CMK (cell line): ENCODE data around the gene FAAP24.
"Not testable (repeated sequence)": the region's sequence is repeated elsewhere in the genome, so short reads cannot be mapped to it uniquely, and the experiment has no call there.

Experiments used
- DNase-seq: peaks from one replicate; pipeline ENCODE4 v3.0.0-alpha.2; 2010; ENCODE audit warnings: low read depth

Gene FAAP24

GRCh38 chr19:32998722-32999121 is 26.7 kb downstream of the FAAP24 start:
- DNase-seq: no peak

GRCh38 chr19:33000510-33000909 is 28.5 kb downstream of the FAAP24 start:
- DNase-seq: no peak

GRCh38 chr19:33000910-33001309 is 28.9 kb downstream of the FAAP24 start:
- DNase-seq: no peak

- not testable (repeated sequence) for DNase-seq
These were observed 30.3 kb downstream of the FAAP24 start for GRCh38 chr19:33002126-33002865.

- DNase-seq: not testable (repeated sequence)
These were observed 31.5 kb downstream of the FAAP24 start for GRCh38 chr19:33003424-33004024.

GRCh38 chr19:33005440-33005839 is 33.4 kb downstream of the FAAP24 start:
- no peak for DNase-seq

GRCh38 chr19:33008738-33009137 is 36.7 kb downstream of the FAAP24 start:
- no peak for DNase-seq

- DNase-seq: not testable (repeated sequence)
These were observed 38.8 kb downstream of the FAAP24 start for GRCh38 chr19:33010891-33011290.

- DNase-seq: no peak
These were observed 50.6 kb downstream of the FAAP24 start for GRCh38 chr19:33022472-33023116.

- DNase-seq: no peak
These were observed 52.4 kb downstream of the FAAP24 start for GRCh38 chr19:33024398-33024797.

- DNase-seq: not testable (repeated sequence)
These were observed 53.6 kb downstream of the FAAP24 start for GRCh38 chr19:33025468-33026238.

GRCh38 chr19:33026602-33027001 is 54.6 kb downstream of the FAAP24 start:
- not testable (repeated sequence) for DNase-seq
